Esophagus squamous epithelium (tissue), 5 donors: Measurements from ENCODE around the gene ABCB10. TPM values are rescaled to one million over a fixed set of nuclear protein-coding genes. Genes with fewer than 3 reads are reported as not detected.
"Not testable (repeated sequence)": the region's sequence is repeated elsewhere in the genome, so short reads cannot be mapped to it uniquely, and the experiment has no call there.

Experiments used
- DNase-seq: peaks from one replicate; lab custom pipeline; 2025; lab: John Stamatoyannopoulos, UW
- H3K27ac ChIP-seq, 4 donors: fragments of 200-600 bp; sonication (generic); one replicate each; pipeline ENCODE4 v1.5.1; 2016 to 2019; ENCODE audit warnings: mild to moderate bottlenecking in 1 of 4
- H3K27me3 ChIP-seq, 4 donors: fragments of 200-600 bp; sonication (generic); 1 replicate in 3 of 4; 2 replicates in 1 of 4; pipeline versions ENCODE4 v1.5.1 to v1.6.0; 2017 to 2021; ENCODE audit warnings: antibody characterized with exemption in 1 of 4
- H3K36me3 ChIP-seq, 3 donors: fragments of 200-600 bp; sonication (generic); one replicate each; pipeline ENCODE4 v1.5.1; 2016 to 2019
- H3K4me1 ChIP-seq, 3 donors: fragments of 200-600 bp; sonication (generic); one replicate each; pipeline ENCODE4 v1.5.1; 2017 to 2019
- H3K4me3 ChIP-seq, 4 donors: fragments of 200-600 bp; sonication (generic); 1 replicate in 3 of 4; 2 replicates in 1 of 4; pipeline ENCODE4 v1.5.1; 2016 to 2019; ENCODE audit warnings: mild to moderate bottlenecking in 2 of 4, moderate library complexity in 1 of 4
- H3K9me3 ChIP-seq, 3 donors: fragments of 200-600 bp; sonication (generic); one replicate each; pipeline ENCODE4 v1.5.1; 2016 to 2019
- POLR2A ChIP-seq, 4 donors: fragments of 450-650 bp; IDR thresholded peaks; one replicate each; pipeline ENCODE4 v1.6.1; 2017; ENCODE audit warnings: antibody characterized with exemption in 4 of 4, mild to moderate bottlenecking in 4 of 4, moderate library complexity in 3 of 4
- WGBS, 2 donors: methylation state at CpG; one replicate each; pipeline ENCODE4 v1.1.5; 2018; 5-methylcytosine and 5-hydroxymethylcytosine counted together
- intact Hi-C: fragments of 100-400 bp; cut with DNase I; formaldehyde crosslinking; loops from one replicate; pipeline ENCODE4 v1.15.0; 2022
- total RNA-seq, 4 donors: library from RNA; depleted of rRNA; stranded (reverse); fragments of >200 nt; gene quantifications; one replicate each; pipeline ENCODE4 v1.1.0, GENCODE V29; 2016
- TF ChIP-seq, protein P1 (sequence below), 6 experiments: fragments of 450-650 bp in 4 of 6; fragments of 200-600 bp in 2 of 6; sonication (generic) in 2 of 6; IDR thresholded peaks; one replicate each; pipeline ENCODE4 v1.5.1; 2016 to 2019; ENCODE audit warnings: antibody characterized with exemption in 6 of 6, mild to moderate bottlenecking in 4 of 6, moderate library complexity in 4 of 6
- donor health status: DM: yes; HTN: yes; CAD: no.

The ABCB10 gene
- total RNA-seq, 4 donors from 2014 or later, result 9.9 to 18.6 (median 14.3) TPM

DNA sequence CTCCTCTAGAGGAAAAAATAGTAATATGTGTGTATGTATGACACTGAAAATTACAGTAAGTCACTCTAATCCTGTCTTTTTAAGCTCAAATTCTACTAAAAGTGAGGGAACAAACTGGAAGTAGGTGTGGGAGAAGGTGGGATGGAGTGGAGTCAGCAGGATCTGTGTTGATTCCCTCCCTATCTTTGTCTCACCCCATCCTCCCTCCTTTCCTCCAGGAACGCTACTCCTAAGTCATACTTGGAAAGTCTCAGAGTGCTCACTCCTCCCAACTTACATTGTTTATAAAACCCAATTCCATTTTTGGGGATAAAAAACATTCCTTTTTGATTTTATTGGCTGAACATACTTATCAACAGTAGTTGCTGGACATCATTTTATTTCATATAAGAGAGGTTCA lies 35.5 kb downstream of the ABCB10 start:
- intact Hi-C loops, result no loop called here
- 69 to 95% methylated on average over 1 of the region's 1 CpG for WGBS, 2 donors
- H3K9me3 ChIP-seq, result no peaks in the 10 kb centered on the region
- no peak overlapping the region for H3K4me3 ChIP-seq
- no peak for TF ChIP-seq POLR2A (IDR thresholded peaks at IDR 0.05)
- TF ChIP-seq, protein P1, sequence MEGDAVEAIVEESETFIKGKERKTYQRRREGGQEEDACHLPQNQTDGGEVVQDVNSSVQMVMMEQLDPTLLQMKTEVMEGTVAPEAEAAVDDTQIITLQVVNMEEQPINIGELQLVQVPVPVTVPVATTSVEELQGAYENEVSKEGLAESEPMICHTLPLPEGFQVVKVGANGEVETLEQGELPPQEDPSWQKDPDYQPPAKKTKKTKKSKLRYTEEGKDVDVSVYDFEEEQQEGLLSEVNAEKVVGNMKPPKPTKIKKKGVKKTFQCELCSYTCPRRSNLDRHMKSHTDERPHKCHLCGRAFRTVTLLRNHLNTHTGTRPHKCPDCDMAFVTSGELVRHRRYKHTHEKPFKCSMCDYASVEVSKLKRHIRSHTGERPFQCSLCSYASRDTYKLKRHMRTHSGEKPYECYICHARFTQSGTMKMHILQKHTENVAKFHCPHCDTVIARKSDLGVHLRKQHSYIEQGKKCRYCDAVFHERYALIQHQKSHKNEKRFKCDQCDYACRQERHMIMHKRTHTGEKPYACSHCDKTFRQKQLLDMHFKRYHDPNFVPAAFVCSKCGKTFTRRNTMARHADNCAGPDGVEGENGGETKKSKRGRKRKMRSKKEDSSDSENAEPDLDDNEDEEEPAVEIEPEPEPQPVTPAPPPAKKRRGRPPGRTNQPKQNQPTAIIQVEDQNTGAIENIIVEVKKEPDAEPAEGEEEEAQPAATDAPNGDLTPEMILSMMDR (IDR thresholded peaks at IDR 0.05), result no peak
- H3K27ac ChIP-seq, result no peak overlapping the region
- H3K4me1 ChIP-seq, result no peaks in the 10 kb centered on the region
- peaks cover 5 to 98% (median 12%) of the 10 kb centered on the region in 3 donors for H3K36me3 ChIP-seq
- H3K27me3 ChIP-seq, result no peaks in the 10 kb centered on the region
- no peak for DNase-seq

DNA sequence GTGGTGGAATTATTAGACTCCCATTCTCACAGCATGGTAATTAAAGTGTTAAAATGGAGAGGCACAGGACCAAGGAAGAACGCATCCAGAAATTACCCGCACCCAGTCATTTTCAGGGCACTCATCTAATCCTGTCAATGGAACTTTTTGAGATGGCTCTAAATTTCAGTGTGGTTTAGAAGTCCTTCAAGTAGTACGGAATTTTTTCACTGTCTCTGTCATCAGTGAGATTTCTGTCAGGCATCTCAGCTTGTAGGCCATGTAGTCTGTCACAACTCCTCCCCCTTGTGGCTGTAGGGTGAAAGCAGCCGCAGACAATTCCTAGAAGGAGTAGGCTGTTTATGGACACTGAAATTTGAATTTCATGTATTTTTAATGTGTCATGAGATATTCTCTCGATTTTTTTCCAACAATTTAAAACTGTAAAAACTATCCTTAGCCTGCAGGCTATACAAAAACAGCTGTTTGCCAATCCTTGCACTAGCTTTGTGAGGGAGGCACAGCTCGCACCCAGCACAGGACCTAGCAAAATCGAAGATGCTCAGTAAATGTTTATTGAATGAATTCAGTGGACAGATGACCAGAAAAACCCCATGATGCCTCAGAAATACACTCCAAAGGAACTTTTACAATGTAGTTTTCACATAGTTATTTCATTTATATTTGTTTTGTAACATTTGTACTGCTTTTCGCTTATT lies 43.8 kb downstream of the ABCB10 start:
- TF ChIP-seq, protein P1 (IDR thresholded peaks at IDR 0.05), result peak; percentile 35 to 75 (median 72)
- no peak for TF ChIP-seq POLR2A (IDR thresholded peaks at IDR 0.05)
- H3K36me3 ChIP-seq, result peaks cover 0 to 38% (median 0%) of the 10 kb centered on the region in 3 donors
- H3K27ac ChIP-seq, result no peak overlapping the region
- peaks cover 0 to 3% (median 0%) of the 10 kb centered on the region in 3 donors for H3K4me1 ChIP-seq
- 39 to 41% methylated on average over 8 of the region's 8 CpGs for WGBS, 2 donors
- no peaks in the 10 kb centered on the region for H3K9me3 ChIP-seq
- H3K27me3 ChIP-seq, result no peaks in the 10 kb centered on the region
- no peak overlapping the region for H3K4me3 ChIP-seq
- DNase-seq, result no peak
- intact Hi-C loops, result no loop called here

- H3K27ac ChIP-seq, H3K9me3 ChIP-seq, H3K36me3 ChIP-seq, H3K4me3 ChIP-seq, H3K27me3 ChIP-seq, intact Hi-C loops, DNase-seq: not testable (repeated sequence)
- peaks cover 6 to 24% (median 14%) of the 10 kb centered on the region in 3 donors for H3K4me1 ChIP-seq
- WGBS, 2 donors, result 80 to 85% methylated on average over 6 of the region's 6 CpGs
Observed at GRCh38 chr1:229511625-229512024, 46.9 kb downstream of the ABCB10 start.

- WGBS, 2 donors, result 84 to 86% methylated on average over 2 of the region's 2 CpGs
- peaks cover 6 to 28% (median 16%) of the 10 kb centered on the region in 3 donors for H3K4me1 ChIP-seq
- H3K36me3 ChIP-seq, DNase-seq, intact Hi-C loops, H3K27me3 ChIP-seq, H3K9me3 ChIP-seq, H3K27ac ChIP-seq, H3K4me3 ChIP-seq: not testable (repeated sequence)
Observed at GRCh38 chr1:229511201-229511600, 47.3 kb downstream of the ABCB10 start.

- WGBS, 2 donors, result 33 to 63% methylated on average over 2 of the region's 2 CpGs
- TF ChIP-seq POLR2A (IDR thresholded peaks at IDR 0.05), result no peak
- TF ChIP-seq, protein P1 (IDR thresholded peaks at IDR 0.05), result no peak
- H3K27ac ChIP-seq, result no peak overlapping the region
- H3K4me3 ChIP-seq, result no peak overlapping the region
- intact Hi-C loops, result no loop called here
- peaks cover 6 to 27% (median 16%) of the 10 kb centered on the region in 3 donors for H3K4me1 ChIP-seq
- no peak for DNase-seq
- peaks cover 0 to 14% (median 0%) of the 10 kb centered on the region in 3 donors for H3K36me3 ChIP-seq
- no peaks in the 10 kb centered on the region for H3K9me3 ChIP-seq
- no peaks in the 10 kb centered on the region for H3K27me3 ChIP-seq
Observed at GRCh38 chr1:229509576-229509975, 48.9 kb downstream of the ABCB10 start.

DNA sequence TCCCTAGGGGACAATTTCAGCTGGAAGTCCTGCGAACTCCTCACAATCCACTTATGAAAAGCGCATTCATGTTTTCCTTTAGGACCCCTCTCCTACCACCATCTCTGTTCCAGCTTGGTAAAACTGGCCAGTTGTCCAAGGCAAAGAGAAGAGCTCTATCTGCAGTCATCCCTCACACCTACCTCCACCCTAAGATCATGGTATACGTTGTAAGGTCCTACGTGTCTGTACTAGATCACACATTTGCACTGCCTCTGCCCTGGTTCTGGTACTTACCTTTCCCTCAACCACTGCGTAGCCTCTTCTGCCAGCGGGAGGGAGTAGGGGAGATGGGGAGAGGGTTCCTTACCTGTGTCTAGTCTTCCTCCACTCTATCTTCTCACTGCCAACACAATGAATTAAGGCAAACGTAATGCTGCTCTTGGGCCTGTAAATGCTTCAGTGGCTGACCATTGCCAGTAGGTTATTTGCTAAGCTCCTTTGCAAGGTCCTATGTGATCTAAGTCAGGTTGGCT lies 49.6 kb downstream of the ABCB10 start:
- Histone ChIP-seq H3K4me3 (peak overlapping the region; percentile 76 to 94 (median 92)), H3K9me3 (no peaks in the 10 kb centered on the region), H3K27ac (peak overlapping the region; percentile 93 to 99 (median 96)), H3K36me3 (peaks cover 0 to 21% (median 0%) of the 10 kb centered on the region in 3 donors), H3K27me3 (no peaks in the 10 kb centered on the region), H3K4me1 (peaks cover 6 to 24% (median 16%) of the 10 kb centered on the region in 3 donors)
- TF ChIP-seq, protein P1 (IDR thresholded peaks at IDR 0.05), result no peak
- no peak for TF ChIP-seq POLR2A (IDR thresholded peaks at IDR 0.05)
- intact Hi-C loops, result no loop called here
- no peak for DNase-seq
- 74 to 75% methylated on average over 7 of the region's 7 CpGs for WGBS, 2 donors
